GM23338 (cell line): ENCODE data around the gene MED14. TPM values are rescaled to one million over a fixed set of nuclear protein-coding genes. Genes with fewer than 3 reads are reported as not detected.

ENCODE experiments used
- ATAC-seq: fragments of 200-7000 bp; cut with Tn5 transposase; 3 replicates; pipeline ENCODE4 v1.9.1; 2020
- DNase-seq: peaks from one replicate; pipeline ENCODE4 v3.0.0-alpha.2; 2015; ENCODE audit warnings: low spot score
- H2AFZ ChIP-seq: fragments of 200-600 bp; sonication (generic); 2 replicates; pipeline ENCODE4 v1.8.0; 2016; ENCODE audit warnings: antibody characterized with exemption, mild to moderate bottlenecking, moderate library complexity
- H3F3A ChIP-seq: fragments of 200-600 bp; sonication (generic); replicated peaks from 2 replicates; pipeline ENCODE4 v1.8.0; 2017; ENCODE audit warnings: antibody characterized with exemption, mixed run types, low read depth
- H3K27ac ChIP-seq: fragments of 200-600 bp; sonication (generic); 2 replicates; pipeline ENCODE4 v1.6.1; 2016; ENCODE audit warnings: low read depth
- H3K27me3 ChIP-seq: fragments of 200-600 bp; sonication (generic); 2 replicates; pipeline ENCODE4 v1.8.0; 2016; ENCODE audit warnings: mild to moderate bottlenecking, mixed run types, moderate library complexity; ENCODE audit not compliant: insufficient read depth
- H3K36me3 ChIP-seq: fragments of 200-600 bp; sonication (generic); 2 replicates; pipeline ENCODE4 v1.8.0; 2016; ENCODE audit warnings: mild to moderate bottlenecking; ENCODE audit not compliant: insufficient read depth
- H3K4me1 ChIP-seq: fragments of 200-600 bp; sonication (generic); 2 replicates; pipeline ENCODE4 v1.8.0; 2016; ENCODE audit warnings: mild to moderate bottlenecking, moderate library complexity; ENCODE audit not compliant: insufficient read depth
- H3K4me2 ChIP-seq: fragments of 200-600 bp; sonication (generic); 2 replicates; pipeline ENCODE4 v1.7.1; 2017; ENCODE audit warnings: mixed run types
- H3K4me3 ChIP-seq: fragments of 200-600 bp; sonication (generic); 2 replicates; pipeline ENCODE4 v1.6.1; 2016; ENCODE audit warnings: mixed run types
- H3K79me2 ChIP-seq: fragments of 200-600 bp; sonication (generic); replicated peaks from 2 replicates; pipeline ENCODE4 v1.8.0; 2017; ENCODE audit warnings: mild to moderate bottlenecking; ENCODE audit not compliant: insufficient read depth
- H3K9me2 ChIP-seq: fragments of 200-600 bp; sonication (generic); 2 replicates; pipeline ENCODE4 v1.8.0; 2017; ENCODE audit not compliant: insufficient read depth
- H4K20me1 ChIP-seq: fragments of 200-600 bp; sonication (generic); replicated peaks from 2 replicates; pipeline ENCODE4 v1.8.0; 2017; ENCODE audit warnings: mild to moderate bottlenecking; ENCODE audit not compliant: insufficient read depth
- H3K27ac Mint-ChIP-seq: 2 replicates; pipeline ENCODE4 v1.8.0; 2020; ENCODE audit warnings: inconsistent platforms, mild to moderate bottlenecking, moderate library complexity, mixed read lengths
- H3K27me3 Mint-ChIP-seq: 3 replicates; pipeline ENCODE4 v1.8.0; 2022; ENCODE audit warnings: low read depth, mild to moderate bottlenecking, moderate library complexity, mixed read lengths, inconsistent platforms; ENCODE audit not compliant: insufficient read depth, poor library complexity
- H3K36me3 Mint-ChIP-seq: 3 replicates; pipeline ENCODE4 v1.8.0; 2021; ENCODE audit warnings: low read depth, mild to moderate bottlenecking, inconsistent platforms, moderate library complexity, mixed read lengths
- H3K4me1 Mint-ChIP-seq: 3 replicates; pipeline ENCODE4 v1.8.0; 2020; ENCODE audit warnings: mild to moderate bottlenecking, inconsistent platforms, mixed read lengths
- H3K4me3 Mint-ChIP-seq: 3 replicates; pipeline ENCODE4 v1.8.0; 2021; ENCODE audit warnings: moderate library complexity, mild to moderate bottlenecking, inconsistent platforms, mixed read lengths
- H3K9me3 Mint-ChIP-seq: 3 replicates; pipeline ENCODE4 v1.8.0; 2020; ENCODE audit warnings: moderate library complexity, mild to moderate bottlenecking, inconsistent platforms, mixed read lengths
- CREB1 ChIP-seq: fragments of 250-450 bp; sonication (Bioruptor Pico); IDR thresholded peaks from 2 replicates; pipeline ENCODE4 v1.5.0; 2020; ENCODE audit warnings: low read depth, mild to moderate bottlenecking, moderate library complexity
- CTCF ChIP-seq, 2 experiments: fragments of 200-600 bp in 1 of 2; sonication (generic) in 1 of 2; conservative IDR thresholded peaks; 2 replicates each; pipeline versions ENCODE4 v1.5.1 to v1.6.1; 2016 to 2017; ENCODE audit warnings: antibody characterized with exemption in 2 of 2, low read depth in 2 of 2, mild to moderate bottlenecking in 2 of 2, moderate library complexity in 1 of 2
- ETS1 ChIP-seq: IDR thresholded peaks from 2 replicates; pipeline ENCODE4 v1.6.1; 2016; ENCODE audit warnings: antibody characterized with exemption
- EZH2 ChIP-seq: fragments of 200-600 bp; sonication (generic); IDR thresholded peaks from one replicate; pipeline ENCODE4 v1.8.0; 2017; ENCODE audit warnings: antibody characterized with exemption, mild to moderate bottlenecking, low read depth; ENCODE audit not compliant: unreplicated experiment
- EZH2phosphoT487 ChIP-seq: fragments of 200-600 bp; sonication (generic); IDR thresholded peaks from one replicate; pipeline ENCODE4 v1.8.1; 2018; ENCODE audit warnings: antibody characterized with exemption; ENCODE audit not compliant: unreplicated experiment
- JUNB ChIP-seq: IDR thresholded peaks from one replicate; pipeline ENCODE4 v1.6.1; 2016; ENCODE audit warnings: antibody characterized with exemption; ENCODE audit not compliant: unreplicated experiment
- NANOG ChIP-seq: IDR thresholded peaks from 2 replicates; pipeline ENCODE4 v1.6.1; 2016; ENCODE audit warnings: antibody characterized with exemption, borderline replicate concordance
- POLR2AphosphoS5 ChIP-seq: IDR thresholded peaks from 2 replicates; pipeline ENCODE4 v1.6.1; 2016; ENCODE audit warnings: antibody characterized with exemption, low read depth
- REST ChIP-seq: IDR thresholded peaks from one replicate; pipeline ENCODE4 v1.6.1; 2018; ENCODE audit warnings: antibody characterized with exemption; ENCODE audit not compliant: unreplicated experiment
- STAT1 ChIP-seq: IDR thresholded peaks from one replicate; pipeline ENCODE4 v1.6.1; 2016; ENCODE audit warnings: antibody characterized with exemption; ENCODE audit not compliant: unreplicated experiment
- ZNF114 ChIP-seq: fragments of 250-450 bp; sonication (Bioruptor Pico); IDR thresholded peaks from 2 replicates; pipeline ENCODE4 v1.5.0; 2020; ENCODE audit warnings: mild to moderate bottlenecking, moderate library complexity
- ZNF331 ChIP-seq: fragments of 250-450 bp; sonication (Bioruptor Pico); IDR thresholded peaks from 2 replicates; pipeline ENCODE4 v1.5.0; 2020; ENCODE audit warnings: low read depth, mild to moderate bottlenecking, moderate library complexity
- ZNF462 ChIP-seq: fragments of 250-450 bp; sonication (Bioruptor Pico); IDR thresholded peaks from 2 replicates; pipeline ENCODE4 v1.5.0; 2020; ENCODE audit warnings: mild to moderate bottlenecking, moderate library complexity
- polyA plus RNA-seq: library from polyadenylated mRNA; unstranded; fragments of >200 nt; fragmentation: Nextera tagmentation; extraction: Ambion mirVana; gene quantifications from 2 replicates; pipeline ENCODE4 v1.2.1, GENCODE V29; 2016
- total RNA-seq: library from RNA; depleted of rRNA; stranded (reverse); fragments of >200 nt; shearing (Covaris generic); gene quantifications from 2 replicates; pipeline ENCODE4 v1.2.3, GENCODE V29; 2014

Gene MED14
- total and polyA plus RNA-seq, 2 experiments from 2014 or later: 29.8 to 99.3 TPM

- H3K4me3 Mint-ChIP-seq: no peak overlapping the region
- ATAC-seq: no peak
These were observed 38.5 kb upstream of the MED14 start for GRCh38 chrX:40773809-40774208.

More at GRCh38 chrX:40773809-40774208, 38.5 kb upstream of the MED14 start:
- no peak overlapping the region for H2AFZ ChIP-seq
- no peak overlapping the region for H3K4me3 ChIP-seq
- no peak for DNase-seq
- Mint-ChIP-seq H3K4me1 (no peaks in the 10 kb centered on the region; the same call in 2 of the 3 replicates), H3K9me3 (no peaks in the 10 kb centered on the region), H3K27me3 (peaks cover 4% of the 10 kb centered on the region), H3K36me3 (no peaks in the 10 kb centered on the region), H3K27ac (no peak overlapping the region)
- H3K79me2 ChIP-seq: no peaks in the 10 kb centered on the region
- H3K36me3 ChIP-seq: no peaks in the 10 kb centered on the region
- no peaks in the 10 kb centered on the region for H4K20me1 ChIP-seq
- no peak overlapping the region for H3K27ac ChIP-seq
- no peaks in the 10 kb centered on the region for H3F3A ChIP-seq
- H3K4me2 ChIP-seq: no peak overlapping the region
- no peaks in the 10 kb centered on the region for H3K9me2 ChIP-seq
- H3K27me3 ChIP-seq: no peaks in the 10 kb centered on the region
- no peaks in the 10 kb centered on the region for H3K4me1 ChIP-seq
- no peak for TF ChIP-seq EZH2
- no peak for TF ChIP-seq EZH2phosphoT487
- no peak for TF ChIP-seq ZNF114 (CRISPR knock-in tag)
- TF ChIP-seq ZNF331 (CRISPR knock-in tag): no peak
- no peak for TF ChIP-seq JUNB
- no peak for TF ChIP-seq REST
- TF ChIP-seq CREB1 (CRISPR knock-in tag): no peak
- no peak for TF ChIP-seq NANOG
- TF ChIP-seq ZNF462 (CRISPR knock-in tag): no peak
- TF ChIP-seq ETS1: no peak
- no peak for TF ChIP-seq POLR2AphosphoS5
- no peak for TF ChIP-seq CTCF (conservative IDR thresholded peaks at IDR 0.05; ENCODE audit: low read depth in 2 of 2)
- TF ChIP-seq STAT1: no peak
